ENCODE results near the gene KCTD7. TPM values are rescaled to one million over a fixed set of nuclear protein-coding genes. Genes with fewer than 3 reads are reported as not detected.
"Not testable (repeated sequence)": the region's sequence is repeated elsewhere in the genome, so short reads cannot be mapped to it uniquely, and the experiment has no call there.

The KCTD7 gene
- total RNA-seq, 1 donor from 2014 or later = 11.6 TPM

DNA sequence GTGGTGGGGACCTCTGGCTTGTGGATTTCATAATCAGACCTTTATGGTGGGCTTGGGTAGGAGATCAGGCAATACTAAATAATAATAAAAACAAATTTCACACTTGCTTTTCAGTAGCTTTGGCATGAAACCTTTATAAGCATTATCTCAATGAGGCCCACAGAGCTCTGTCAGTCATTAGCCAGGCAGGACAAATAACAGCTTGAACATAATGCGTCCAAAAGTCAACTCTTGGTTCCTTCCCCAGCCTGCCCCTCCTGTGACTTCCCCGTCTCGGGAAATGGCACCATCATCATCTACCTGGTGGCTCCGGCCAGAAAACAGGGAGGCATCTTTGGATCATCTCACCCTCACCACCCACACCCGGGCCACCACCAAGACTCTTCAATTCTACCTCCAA lies 40.8 kb downstream of the KCTD7 start:
- FAIRE-seq (no peak), DNase-seq (ENCODE audit: low read depth) (no peak)
- Histone ChIP-seq H3K4me3 (ENCODE audit: insufficient read depth, low read depth, low read length) (no peak overlapping the region), H3K36me3 (ENCODE audit: insufficient read depth, low read length) (no peaks in the 10 kb centered on the region), H3K4me1 (ENCODE audit: insufficient read depth, low read length) (peaks cover 5% of the 10 kb centered on the region), H3K27ac (ENCODE audit: low read depth, low read length) (no peak overlapping the region), H3K79me2 (ENCODE audit: insufficient read depth, low read length) (peaks cover 31% of the 10 kb centered on the region), H4K20me1 (ENCODE audit: insufficient read depth, low read length) (peaks cover 32% of the 10 kb centered on the region), H3K4me2 (ENCODE audit: low read length) (no peak overlapping the region), H2AFZ (ENCODE audit: low read depth, low read length) (no peak overlapping the region), H3K9ac (ENCODE audit: low read length) (no peak overlapping the region), H3K27me3 (ENCODE audit: insufficient read depth, low read length) (no peaks in the 10 kb centered on the region), H3K9me3 (ENCODE audit: insufficient read depth, low read depth, low read length) (no peaks in the 10 kb centered on the region)
- Mint-ChIP-seq H3K36me3 (ENCODE audit: low read depth, unreplicated experiment) (peaks cover 12% of the 10 kb centered on the region), H3K27ac (ENCODE audit: unreplicated experiment) (no peak overlapping the region), H3K9me3 (ENCODE audit: unreplicated experiment) (peaks cover 1% of the 10 kb centered on the region), H3K4me1 (ENCODE audit: low read depth, unreplicated experiment) (peaks cover 3% of the 10 kb centered on the region), H3K27me3 (ENCODE audit: low read depth, unreplicated experiment) (no peaks in the 10 kb centered on the region), H3K4me3 (ENCODE audit: unreplicated experiment) (no peak overlapping the region)
- TF ChIP-seq EZH2 (IDR thresholded peaks at IDR 0.05; ENCODE audit: insufficient read depth, low read length) = no peak
- TF ChIP-seq, protein P1, sequence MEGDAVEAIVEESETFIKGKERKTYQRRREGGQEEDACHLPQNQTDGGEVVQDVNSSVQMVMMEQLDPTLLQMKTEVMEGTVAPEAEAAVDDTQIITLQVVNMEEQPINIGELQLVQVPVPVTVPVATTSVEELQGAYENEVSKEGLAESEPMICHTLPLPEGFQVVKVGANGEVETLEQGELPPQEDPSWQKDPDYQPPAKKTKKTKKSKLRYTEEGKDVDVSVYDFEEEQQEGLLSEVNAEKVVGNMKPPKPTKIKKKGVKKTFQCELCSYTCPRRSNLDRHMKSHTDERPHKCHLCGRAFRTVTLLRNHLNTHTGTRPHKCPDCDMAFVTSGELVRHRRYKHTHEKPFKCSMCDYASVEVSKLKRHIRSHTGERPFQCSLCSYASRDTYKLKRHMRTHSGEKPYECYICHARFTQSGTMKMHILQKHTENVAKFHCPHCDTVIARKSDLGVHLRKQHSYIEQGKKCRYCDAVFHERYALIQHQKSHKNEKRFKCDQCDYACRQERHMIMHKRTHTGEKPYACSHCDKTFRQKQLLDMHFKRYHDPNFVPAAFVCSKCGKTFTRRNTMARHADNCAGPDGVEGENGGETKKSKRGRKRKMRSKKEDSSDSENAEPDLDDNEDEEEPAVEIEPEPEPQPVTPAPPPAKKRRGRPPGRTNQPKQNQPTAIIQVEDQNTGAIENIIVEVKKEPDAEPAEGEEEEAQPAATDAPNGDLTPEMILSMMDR (IDR thresholded peaks at IDR 0.05; ENCODE audit: insufficient read depth, low read depth, low read length) = no peak

DNA sequence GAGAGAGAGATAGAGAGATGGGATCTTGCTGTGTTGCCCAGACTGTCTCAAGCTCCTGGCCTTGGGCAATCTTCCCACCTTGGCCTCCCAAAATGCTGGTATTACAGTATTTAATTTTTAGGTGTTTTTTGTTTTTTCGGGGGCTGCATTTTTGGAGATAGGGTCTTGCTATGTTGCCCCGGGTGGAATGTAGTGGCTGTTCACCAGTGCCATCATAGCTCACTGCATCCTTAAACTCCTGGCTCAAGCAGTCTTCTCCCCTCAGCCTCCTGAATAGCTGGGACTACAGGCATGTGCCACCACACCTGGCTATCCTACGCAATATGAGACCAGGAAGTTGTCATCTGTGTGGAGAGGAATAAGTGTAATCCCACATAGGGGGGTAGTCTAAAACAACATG lies 42.4 kb downstream of the KCTD7 start:
- Mint-ChIP-seq H3K4me3 (ENCODE audit: unreplicated experiment) (no peak overlapping the region), H3K4me1 (ENCODE audit: low read depth, unreplicated experiment) (peaks cover 3% of the 10 kb centered on the region), H3K9me3 (ENCODE audit: unreplicated experiment) (peaks cover 1% of the 10 kb centered on the region), H3K27ac (ENCODE audit: unreplicated experiment) (no peak overlapping the region), H3K27me3 (ENCODE audit: low read depth, unreplicated experiment) (no peaks in the 10 kb centered on the region), H3K36me3 (ENCODE audit: low read depth, unreplicated experiment) (peaks cover 9% of the 10 kb centered on the region)
- FAIRE-seq (no peak), DNase-seq (ENCODE audit: low read depth) (no peak)
- Histone ChIP-seq H3K9me3 (ENCODE audit: insufficient read depth, low read depth, low read length) (no peaks in the 10 kb centered on the region), H2AFZ (ENCODE audit: low read depth, low read length) (no peak overlapping the region), H3K9ac (ENCODE audit: low read length) (no peak overlapping the region), H3K4me1 (ENCODE audit: insufficient read depth, low read length) (peaks cover 5% of the 10 kb centered on the region), H4K20me1 (ENCODE audit: insufficient read depth, low read length) (peaks cover 19% of the 10 kb centered on the region), H3K4me3 (ENCODE audit: insufficient read depth, low read depth, low read length) (no peak overlapping the region), H3K4me2 (ENCODE audit: low read length) (no peak overlapping the region), H3K36me3 (ENCODE audit: insufficient read depth, low read length) (no peaks in the 10 kb centered on the region), H3K27ac (ENCODE audit: low read depth, low read length) (no peak overlapping the region), H3K27me3 (ENCODE audit: insufficient read depth, low read length) (no peaks in the 10 kb centered on the region), H3K79me2 (ENCODE audit: insufficient read depth, low read length) (peaks cover 16% of the 10 kb centered on the region)
- no peak for TF ChIP-seq EZH2 (IDR thresholded peaks at IDR 0.05; ENCODE audit: insufficient read depth, low read length)
- TF ChIP-seq, protein P1 (IDR thresholded peaks at IDR 0.05; ENCODE audit: insufficient read depth, low read depth, low read length) = no peak

DNA sequence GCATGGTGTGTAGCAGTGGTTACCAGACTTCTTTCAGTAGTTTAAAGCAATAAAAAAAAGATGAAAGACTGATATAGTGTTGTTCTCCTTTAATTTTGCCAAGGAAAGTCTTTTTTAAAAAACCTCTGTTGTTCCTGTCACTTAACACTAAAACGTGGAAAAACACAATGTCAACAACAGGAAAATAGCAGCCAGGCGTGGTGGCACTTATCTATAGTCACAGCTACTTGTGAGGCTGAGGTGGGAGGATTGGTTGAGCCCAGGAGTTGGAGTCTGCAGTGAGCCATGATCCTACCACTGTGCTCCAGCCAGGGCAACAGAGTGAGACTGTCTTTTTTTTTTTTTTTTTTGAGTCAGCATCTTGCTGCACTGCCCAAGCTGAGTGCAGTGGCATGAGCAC lies 42.8 kb downstream of the KCTD7 start:
- not testable (repeated sequence) for H3K4me2 ChIP-seq (ENCODE audit: low read length); H3K27ac ChIP-seq (ENCODE audit: low read depth, low read length); H3K4me3 ChIP-seq (ENCODE audit: insufficient read depth, low read depth, low read length); FAIRE-seq; H3K27me3 Mint-ChIP-seq (ENCODE audit: low read depth, unreplicated experiment); H3K27ac Mint-ChIP-seq (ENCODE audit: unreplicated experiment); H3K9me3 ChIP-seq (ENCODE audit: insufficient read depth, low read depth, low read length); H3K27me3 ChIP-seq (ENCODE audit: insufficient read depth, low read length); H3K4me3 Mint-ChIP-seq (ENCODE audit: unreplicated experiment); H3K36me3 ChIP-seq (ENCODE audit: insufficient read depth, low read length); H2AFZ ChIP-seq (ENCODE audit: low read depth, low read length); H3K9ac ChIP-seq (ENCODE audit: low read length); DNase-seq (ENCODE audit: low read depth); H3K4me1 Mint-ChIP-seq (ENCODE audit: low read depth, unreplicated experiment); H3K36me3 Mint-ChIP-seq (ENCODE audit: low read depth, unreplicated experiment); H3K4me1 ChIP-seq (ENCODE audit: insufficient read depth, low read length); H3K9me3 Mint-ChIP-seq (ENCODE audit: unreplicated experiment)
- H4K20me1 ChIP-seq (ENCODE audit: insufficient read depth, low read length) = peaks cover 16% of the 10 kb centered on the region
- peaks cover 17% of the 10 kb centered on the region for H3K79me2 ChIP-seq (ENCODE audit: insufficient read depth, low read length)

DNA sequence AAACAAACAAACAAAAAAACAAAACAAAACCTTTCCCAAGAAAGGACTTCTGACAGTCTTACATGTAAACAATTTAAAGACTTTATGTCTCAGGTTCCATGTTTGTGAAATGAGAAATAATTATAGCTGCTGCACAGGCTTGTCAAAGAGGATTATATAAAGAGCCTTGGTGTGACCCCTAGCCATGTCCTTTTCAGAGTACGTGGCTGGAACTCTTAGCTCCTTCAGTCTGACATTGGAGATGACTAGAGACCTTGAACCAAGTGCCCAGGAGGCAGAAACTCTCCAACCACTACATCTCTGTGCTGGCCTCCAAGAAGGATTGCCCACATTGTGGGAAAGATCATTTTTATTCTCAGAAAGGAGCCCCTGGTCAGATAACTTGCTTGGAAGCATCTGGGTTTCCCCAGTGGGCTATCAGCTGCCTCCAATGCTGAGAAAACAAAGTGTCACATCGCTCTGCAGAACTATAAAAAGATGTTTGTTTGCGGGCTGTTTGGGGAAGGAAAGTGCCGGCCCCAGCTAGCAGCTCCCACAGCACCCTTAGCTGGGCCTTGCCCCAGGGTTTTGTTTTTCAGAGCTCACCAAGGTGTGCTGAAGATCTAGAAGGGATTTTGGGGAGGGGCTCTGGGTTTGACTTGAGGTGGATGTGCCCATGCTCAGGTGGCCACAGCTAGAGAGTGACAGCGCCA lies 43.9 kb downstream of the KCTD7 start:
- not testable (repeated sequence) for DNase-seq (ENCODE audit: low read depth); H3K9me3 ChIP-seq (ENCODE audit: insufficient read depth, low read depth, low read length); H3K36me3 ChIP-seq (ENCODE audit: insufficient read depth, low read length); H3K27ac Mint-ChIP-seq (ENCODE audit: unreplicated experiment); H3K4me3 Mint-ChIP-seq (ENCODE audit: unreplicated experiment); H3K27ac ChIP-seq (ENCODE audit: low read depth, low read length); H3K27me3 ChIP-seq (ENCODE audit: insufficient read depth, low read length); H3K4me2 ChIP-seq (ENCODE audit: low read length); H3K4me1 ChIP-seq (ENCODE audit: insufficient read depth, low read length); H3K4me1 Mint-ChIP-seq (ENCODE audit: low read depth, unreplicated experiment); FAIRE-seq; H3K36me3 Mint-ChIP-seq (ENCODE audit: low read depth, unreplicated experiment); H3K27me3 Mint-ChIP-seq (ENCODE audit: low read depth, unreplicated experiment); H3K4me3 ChIP-seq (ENCODE audit: insufficient read depth, low read depth, low read length); H3K9ac ChIP-seq (ENCODE audit: low read length); H2AFZ ChIP-seq (ENCODE audit: low read depth, low read length); H3K9me3 Mint-ChIP-seq (ENCODE audit: unreplicated experiment)
- H3K79me2 ChIP-seq (ENCODE audit: insufficient read depth, low read length) = peaks cover 14% of the 10 kb centered on the region
- H4K20me1 ChIP-seq (ENCODE audit: insufficient read depth, low read length) = peaks cover 17% of the 10 kb centered on the region
